ENCODE data around the gene TRIM16. TPM values are rescaled to one million over a fixed set of nuclear protein-coding genes. Genes with fewer than 3 reads are reported as not detected.

TRIM16 gene
- total and polyA plus RNA-seq, 2 experiments from 2014 or later, result 6.4 to 47.6 TPM

- H3K9me2 ChIP-seq (ENCODE audit: insufficient read depth), result no peaks in the 10 kb centered on the region; the same call in 1 of the 2 replicates
- no peak overlapping the region for H3K4me2 ChIP-seq
- no peaks in the 10 kb centered on the region for H3K27me3 ChIP-seq (ENCODE audit: insufficient read depth)
- no peaks in the 10 kb centered on the region for H3F3A ChIP-seq (replicated peaks; ENCODE audit: low read depth)
- no peaks in the 10 kb centered on the region; the same call in 1 of the 2 replicates for H3K4me1 ChIP-seq (ENCODE audit: insufficient read depth)
- no peak for TF ChIP-seq JUNB (IDR thresholded peaks at IDR 0.05; ENCODE audit: unreplicated experiment)
- TF ChIP-seq EZH2phosphoT487 (IDR thresholded peaks at IDR 0.05; ENCODE audit: unreplicated experiment), result no peak
- no peak for TF ChIP-seq ZNF114 (CRISPR knock-in tag; IDR thresholded peaks at IDR 0.05)
- TF ChIP-seq ETS1 (IDR thresholded peaks at IDR 0.05), result no peak
- TF ChIP-seq NANOG (IDR thresholded peaks at IDR 0.05; ENCODE audit: borderline replicate concordance), result no peak
- no peak for TF ChIP-seq EZH2 (IDR thresholded peaks at IDR 0.05; ENCODE audit: low read depth, unreplicated experiment)
- H3K9me3 Mint-ChIP-seq, result no peaks in the 10 kb centered on the region
- no peak for ATAC-seq
- H3K4me1 Mint-ChIP-seq, result peaks cover 28% of the 10 kb centered on the region; the same call in 2 of the 3 replicates
- H4K20me1 ChIP-seq (replicated peaks; ENCODE audit: insufficient read depth), result 0 out of 2 replicates have a peak, but pooled peaks cover 2% of the 10 kb centered on the region
- no peak overlapping the region for H3K4me3 Mint-ChIP-seq
- H3K27ac ChIP-seq (ENCODE audit: low read depth), result no peak overlapping the region
- no peak for DNase-seq (ENCODE audit: low spot score)
- H3K79me2 ChIP-seq (replicated peaks; ENCODE audit: insufficient read depth), result no peaks in the 10 kb centered on the region
- H3K36me3 Mint-ChIP-seq (ENCODE audit: low read depth), result peaks cover 22% of the 10 kb centered on the region
- H3K27me3 Mint-ChIP-seq (ENCODE audit: insufficient read depth, low read depth, poor library complexity), result peaks cover 5% of the 10 kb centered on the region
- H3K27ac Mint-ChIP-seq, result no peak overlapping the region
- peaks cover 4% of the 10 kb centered on the region; the same call in 1 of the 2 replicates for H3K36me3 ChIP-seq (ENCODE audit: insufficient read depth)
- H2AFZ ChIP-seq, result no peak overlapping the region
- no peak overlapping the region for H3K4me3 ChIP-seq
Measured at GRCh38 chr17:15657868-15658267, 26.2 kb downstream of the TRIM16 start.

DNA sequence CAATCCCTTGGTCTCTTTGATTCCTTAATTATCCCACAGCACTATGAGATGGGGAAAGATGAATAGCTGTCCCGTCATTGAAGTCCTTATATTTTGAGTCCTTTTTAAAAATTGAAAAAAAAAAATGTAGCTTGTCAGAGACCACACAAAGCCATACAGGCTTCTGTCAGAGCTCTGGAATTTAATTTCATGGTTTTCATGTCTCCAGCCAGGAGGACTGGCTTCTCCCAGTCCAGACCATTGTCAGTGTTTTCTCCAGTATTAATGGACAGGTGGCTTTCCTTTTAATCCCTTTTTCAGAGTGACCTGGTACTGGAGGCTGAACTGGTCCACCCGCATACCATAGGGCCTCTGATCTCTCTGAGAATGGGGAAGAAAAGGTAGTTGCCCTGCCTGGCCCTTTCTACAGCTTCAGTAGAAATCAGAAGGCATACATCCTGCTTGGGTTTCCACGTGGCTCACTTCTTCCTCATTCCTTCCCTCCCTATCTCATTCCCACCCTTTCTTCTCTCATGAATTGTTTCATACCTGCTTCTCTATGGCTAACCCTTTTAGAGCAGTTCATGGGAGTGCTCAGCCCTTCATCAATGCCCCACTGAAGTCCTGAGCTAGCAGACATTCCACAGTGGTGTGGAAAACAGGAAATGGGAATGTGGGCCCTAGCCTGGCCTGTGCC lies 29.1 kb downstream of the TRIM16 start:
- Mint-ChIP-seq H3K4me3 (no peak overlapping the region), H3K27me3 (ENCODE audit: insufficient read depth, low read depth, poor library complexity) (peaks cover 16% of the 10 kb centered on the region), H3K36me3 (ENCODE audit: low read depth) (peaks cover 23% of the 10 kb centered on the region), H3K9me3 (no peaks in the 10 kb centered on the region), H3K4me1 (peaks cover 34% of the 10 kb centered on the region), H3K27ac (peak overlapping the region; percentile 10; the same call in 1 of the 2 replicates)
- Histone ChIP-seq H3K9me2 (ENCODE audit: insufficient read depth) (no peaks in the 10 kb centered on the region; the same call in 1 of the 2 replicates), H3K4me3 (no peak overlapping the region), H3K4me2 (no peak overlapping the region), H3K36me3 (ENCODE audit: insufficient read depth) (peaks cover 4% of the 10 kb centered on the region; the same call in 1 of the 2 replicates), H3K4me1 (ENCODE audit: insufficient read depth) (peaks cover 3% of the 10 kb centered on the region; the same call in 1 of the 2 replicates), H4K20me1 (replicated peaks; ENCODE audit: insufficient read depth) (0 out of 2 replicates have a peak, but pooled peaks cover 2% of the 10 kb centered on the region), H3K27me3 (ENCODE audit: insufficient read depth) (no peaks in the 10 kb centered on the region), H3K27ac (ENCODE audit: low read depth) (peak overlapping the region; percentile 55; the same call in 1 of the 2 replicates), H3F3A (replicated peaks; ENCODE audit: low read depth) (no peaks in the 10 kb centered on the region), H2AFZ (no peak overlapping the region), H3K79me2 (replicated peaks; ENCODE audit: insufficient read depth) (no peaks in the 10 kb centered on the region)
- ATAC-seq (no peak), DNase-seq (ENCODE audit: low spot score) (no peak)
- no peak for TF ChIP-seq JUNB (IDR thresholded peaks at IDR 0.05; ENCODE audit: unreplicated experiment)
- TF ChIP-seq CREB1 (CRISPR knock-in tag; IDR thresholded peaks at IDR 0.05; ENCODE audit: low read depth), result no peak
- TF ChIP-seq STAT1 (IDR thresholded peaks at IDR 0.05; ENCODE audit: unreplicated experiment), result no peak
- TF ChIP-seq ETS1 (IDR thresholded peaks at IDR 0.05), result no peak
- TF ChIP-seq, protein P1, sequence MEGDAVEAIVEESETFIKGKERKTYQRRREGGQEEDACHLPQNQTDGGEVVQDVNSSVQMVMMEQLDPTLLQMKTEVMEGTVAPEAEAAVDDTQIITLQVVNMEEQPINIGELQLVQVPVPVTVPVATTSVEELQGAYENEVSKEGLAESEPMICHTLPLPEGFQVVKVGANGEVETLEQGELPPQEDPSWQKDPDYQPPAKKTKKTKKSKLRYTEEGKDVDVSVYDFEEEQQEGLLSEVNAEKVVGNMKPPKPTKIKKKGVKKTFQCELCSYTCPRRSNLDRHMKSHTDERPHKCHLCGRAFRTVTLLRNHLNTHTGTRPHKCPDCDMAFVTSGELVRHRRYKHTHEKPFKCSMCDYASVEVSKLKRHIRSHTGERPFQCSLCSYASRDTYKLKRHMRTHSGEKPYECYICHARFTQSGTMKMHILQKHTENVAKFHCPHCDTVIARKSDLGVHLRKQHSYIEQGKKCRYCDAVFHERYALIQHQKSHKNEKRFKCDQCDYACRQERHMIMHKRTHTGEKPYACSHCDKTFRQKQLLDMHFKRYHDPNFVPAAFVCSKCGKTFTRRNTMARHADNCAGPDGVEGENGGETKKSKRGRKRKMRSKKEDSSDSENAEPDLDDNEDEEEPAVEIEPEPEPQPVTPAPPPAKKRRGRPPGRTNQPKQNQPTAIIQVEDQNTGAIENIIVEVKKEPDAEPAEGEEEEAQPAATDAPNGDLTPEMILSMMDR (conservative IDR thresholded peaks at IDR 0.05; ENCODE audit: low read depth in 2 of 2), result no peak
- TF ChIP-seq, protein P2, sequence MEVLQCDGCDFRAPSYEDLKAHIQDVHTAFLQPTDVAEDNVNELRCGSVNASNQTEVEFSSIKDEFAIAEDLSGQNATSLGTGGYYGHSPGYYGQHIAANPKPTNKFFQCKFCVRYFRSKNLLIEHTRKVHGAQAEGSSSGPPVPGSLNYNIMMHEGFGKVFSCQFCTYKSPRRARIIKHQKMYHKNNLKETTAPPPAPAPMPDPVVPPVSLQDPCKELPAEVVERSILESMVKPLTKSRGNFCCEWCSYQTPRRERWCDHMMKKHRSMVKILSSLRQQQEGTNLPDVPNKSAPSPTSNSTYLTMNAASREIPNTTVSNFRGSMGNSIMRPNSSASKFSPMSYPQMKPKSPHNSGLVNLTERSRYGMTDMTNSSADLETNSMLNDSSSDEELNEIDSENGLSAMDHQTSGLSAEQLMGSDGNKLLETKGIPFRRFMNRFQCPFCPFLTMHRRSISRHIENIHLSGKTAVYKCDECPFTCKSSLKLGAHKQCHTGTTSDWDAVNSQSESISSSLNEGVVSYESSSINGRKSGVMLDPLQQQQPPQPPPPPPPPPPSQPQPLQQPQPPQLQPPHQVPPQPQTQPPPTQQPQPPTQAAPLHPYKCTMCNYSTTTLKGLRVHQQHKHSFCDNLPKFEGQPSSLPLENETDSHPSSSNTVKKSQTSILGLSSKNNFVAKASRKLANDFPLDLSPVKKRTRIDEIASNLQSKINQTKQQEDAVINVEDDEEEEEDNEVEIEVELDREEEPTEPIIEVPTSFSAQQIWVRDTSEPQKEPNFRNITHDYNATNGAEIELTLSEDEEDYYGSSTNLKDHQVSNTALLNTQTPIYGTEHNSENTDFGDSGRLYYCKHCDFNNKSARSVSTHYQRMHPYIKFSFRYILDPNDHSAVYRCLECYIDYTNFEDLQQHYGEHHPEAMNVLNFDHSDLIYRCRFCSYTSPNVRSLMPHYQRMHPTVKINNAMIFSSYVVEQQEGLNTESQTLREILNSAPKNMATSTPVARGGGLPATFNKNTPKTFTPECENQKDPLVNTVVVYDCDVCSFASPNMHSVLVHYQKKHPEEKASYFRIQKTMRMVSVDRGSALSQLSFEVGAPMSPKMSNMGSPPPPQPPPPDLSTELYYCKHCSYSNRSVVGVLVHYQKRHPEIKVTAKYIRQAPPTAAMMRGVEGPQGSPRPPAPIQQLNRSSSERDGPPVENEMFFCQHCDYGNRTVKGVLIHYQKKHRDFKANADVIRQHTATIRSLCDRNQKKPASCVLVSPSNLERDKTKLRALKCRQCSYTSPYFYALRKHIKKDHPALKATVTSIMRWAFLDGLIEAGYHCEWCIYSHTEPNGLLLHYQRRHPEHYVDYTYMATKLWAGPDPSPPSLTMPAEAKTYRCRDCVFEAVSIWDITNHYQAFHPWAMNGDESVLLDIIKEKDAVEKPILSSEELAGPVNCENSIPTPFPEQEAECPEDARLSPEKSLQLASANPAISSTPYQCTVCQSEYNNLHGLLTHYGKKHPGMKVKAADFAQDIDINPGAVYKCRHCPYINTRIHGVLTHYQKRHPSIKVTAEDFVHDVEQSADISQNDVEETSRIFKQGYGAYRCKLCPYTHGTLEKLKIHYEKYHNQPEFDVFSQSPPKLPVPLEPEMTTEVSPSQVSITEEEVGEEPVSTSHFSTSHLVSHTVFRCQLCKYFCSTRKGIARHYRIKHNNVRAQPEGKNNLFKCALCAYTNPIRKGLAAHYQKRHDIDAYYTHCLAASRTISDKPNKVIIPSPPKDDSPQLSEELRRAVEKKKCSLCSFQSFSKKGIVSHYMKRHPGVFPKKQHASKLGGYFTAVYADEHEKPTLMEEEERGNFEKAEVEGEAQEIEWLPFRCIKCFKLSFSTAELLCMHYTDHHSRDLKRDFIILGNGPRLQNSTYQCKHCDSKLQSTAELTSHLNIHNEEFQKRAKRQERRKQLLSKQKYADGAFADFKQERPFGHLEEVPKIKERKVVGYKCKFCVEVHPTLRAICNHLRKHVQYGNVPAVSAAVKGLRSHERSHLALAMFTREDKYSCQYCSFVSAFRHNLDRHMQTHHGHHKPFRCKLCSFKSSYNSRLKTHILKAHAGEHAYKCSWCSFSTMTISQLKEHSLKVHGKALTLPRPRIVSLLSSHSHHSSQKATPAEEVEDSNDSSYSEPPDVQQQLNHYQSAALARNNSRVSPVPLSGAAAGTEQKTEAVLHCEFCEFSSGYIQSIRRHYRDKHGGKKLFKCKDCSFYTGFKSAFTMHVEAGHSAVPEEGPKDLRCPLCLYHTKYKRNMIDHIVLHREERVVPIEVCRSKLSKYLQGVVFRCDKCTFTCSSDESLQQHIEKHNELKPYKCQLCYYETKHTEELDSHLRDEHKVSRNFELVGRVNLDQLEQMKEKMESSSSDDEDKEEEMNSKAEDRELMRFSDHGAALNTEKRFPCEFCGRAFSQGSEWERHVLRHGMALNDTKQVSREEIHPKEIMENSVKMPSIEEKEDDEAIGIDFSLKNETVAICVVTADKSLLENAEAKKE (CRISPR knock-in tag; IDR thresholded peaks at IDR 0.05), result no peak
- TF ChIP-seq EZH2phosphoT487 (IDR thresholded peaks at IDR 0.05; ENCODE audit: unreplicated experiment), result no peak

All from GM23338 (cell line).